Inflammatory macrophage treated with lipopolysaccharide for 1 hour (primary cell): Measurements from ENCODE around the gene ZNF784.
A peak's percentile ranks its signal among the peaks of the same experiment; 100 is the strongest.

Experiments
- DNase-seq, 2 donors: peaks; one replicate each; pipeline ENCODE4 v3.0.0-alpha.2; 2020 to 2022

ZNF784 gene

GRCh38 chr19:55655648-55656040 lies 31.3 kb upstream of the ZNF784 start:
- no peak for DNase-seq

- DNase-seq, result peak; percentile 85 to 96
Observed at GRCh38 chr19:55654868-55655647, 30.7 kb upstream of the ZNF784 start, which contains the start of gene U2AF2. Gene U2AF2, plus strand, starts transcription at chr19:55655035. Its CDS starts 70 bp downstream, at chr19:55655105.

- peak; percentile 100 for DNase-seq
Observed at GRCh38 chr19:55654323-55654867, 30.0 kb upstream of the ZNF784 start.

- peak; percentile 95 to 99 for DNase-seq
Observed at GRCh38 chr19:55653651-55654322, 29.4 kb upstream of the ZNF784 start.

GRCh38 chr19:55652311-55653128 lies 28.2 kb upstream of the ZNF784 start:
- no peak for DNase-seq

GRCh38 chr19:55651236-55651635 lies 26.9 kb upstream of the ZNF784 start:
- no peak for DNase-seq

- DNase-seq, result no peak
Observed at GRCh38 chr19:55650602-55651230, 26.4 kb upstream of the ZNF784 start.

GRCh38 chr19:55650126-55650557 lies 25.8 kb upstream of the ZNF784 start:
- DNase-seq, result no peak

- no peak for DNase-seq
Observed at GRCh38 chr19:55649268-55650125, 25.1 kb upstream of the ZNF784 start.

GRCh38 chr19:55648585-55649267 lies 24.4 kb upstream of the ZNF784 start:
- DNase-seq, result no peak

- peak in 1 of 2 donors; percentile 38 for DNase-seq
Observed at GRCh38 chr19:55647732-55648584, 23.6 kb upstream of the ZNF784 start, which contains the start of gene CCDC106. Gene CCDC106, plus strand, starts transcription at chr19:55648212. Its CDS starts 835 bp downstream, at chr19:55649047.

- no peak for DNase-seq
Observed at GRCh38 chr19:55646889-55647731, 22.7 kb upstream of the ZNF784 start.

GRCh38 chr19:55645512-55645881 lies 21.1 kb upstream of the ZNF784 start:
- no peak for DNase-seq

GRCh38 chr19:55644842-55645511 lies 20.6 kb upstream of the ZNF784 start:
- no peak for DNase-seq

- DNase-seq, result no peak
Observed at GRCh38 chr19:55644191-55644833, 19.9 kb upstream of the ZNF784 start.

- DNase-seq, result no peak
Observed at GRCh38 chr19:55643887-55644176, 19.5 kb upstream of the ZNF784 start.

- peak; percentile 57 to 87 for DNase-seq
Observed at GRCh38 chr19:55643003-55643886, 18.9 kb upstream of the ZNF784 start, which contains the start of gene ZNF581. Gene ZNF581, plus strand, starts transcription at chr19:55643649. Its CDS starts 923 bp downstream, at chr19:55644572.
